Right cardiac atrium (tissue), 5 donors: ENCODE data around the gene PHF13. TPM values are rescaled to one million over a fixed set of nuclear protein-coding genes. Genes with fewer than 3 reads are reported as not detected.
"Not testable (repeated sequence)": the region's sequence is repeated elsewhere in the genome, so short reads cannot be mapped to it uniquely, and the experiment has no call there.

Experiments
- ATAC-seq, 2 donors: fragments of 200-7000 bp; cut with Tn5 transposase; one replicate each; pipeline versions ENCODE4 v1.8.0 to v1.9.1; 2020; ENCODE audit warnings: moderate library complexity in 2 of 2, mild to moderate bottlenecking in 1 of 2
- DNase-seq, 3 donors: peaks; one replicate each; pipeline ENCODE4 v3.0.0-alpha.2; 2020
- H3K27ac ChIP-seq: one replicate; pipeline ENCODE4 v1.5.1; 2013; ENCODE audit warnings: mild to moderate bottlenecking, low read length, control low read depth, moderate library complexity
- H3K27me3 ChIP-seq: one replicate; pipeline ENCODE4 v1.6.1; 2013; ENCODE audit not compliant: control insufficient read depth, insufficient read depth
- H3K4me1 ChIP-seq: one replicate; pipeline ENCODE4 v1.6.1; 2013; ENCODE audit warnings: low read length; ENCODE audit not compliant: control insufficient read depth, insufficient read depth
- H3K4me3 ChIP-seq: one replicate; pipeline ENCODE4 v1.5.1; 2013; ENCODE audit warnings: low read length, control low read depth
- H3K9me3 ChIP-seq: one replicate; pipeline ENCODE4 v1.6.1; 2013; ENCODE audit warnings: low read length; ENCODE audit not compliant: control insufficient read depth
- WGBS: extraction: QIAGEN DNeasy Blood & Tissue Kit; methylation state at CpG from one replicate; pipeline ENCODE4 v1.1.7; 2013; 5-methylcytosine and 5-hydroxymethylcytosine counted together
- intact Hi-C, 4 donors: fragments of 100-400 bp; cut with DNase I; formaldehyde crosslinking; loops; one replicate each; pipeline versions ENCODE4 v1.11.0 to v1.14.0; 2022 to 2023
- polyA plus RNA-seq: library from polyadenylated mRNA; stranded (reverse); fragments of 200-250 nt; gene quantifications from one replicate; pipeline ENCODE4 v1.2.3, GENCODE V29; 2013
- total RNA-seq, 4 donors: library from RNA; stranded (reverse); fragmentation: NEBNext Ultra II Directional; extraction: Animal tissue kit (Norgen Biotek cat#: 25700); gene quantifications; one replicate each; pipeline ENCODE4 v1.2.1, GENCODE V29; 2021
- donor health status: healthy with polysubstance abuse.
- donor health status: DM: no; HTN: yes; CAD: no.
- donor health status: DM: no; HTN: no; CAD: no.
- donor health status: DM: no; HTN: yes; CAD: no; lungs with severe emphysema.
- donor health status: DM: yes; HTN: yes; CAD: no.

Gene PHF13
- total and polyA plus RNA-seq, 5 donors: 4.8 to 9.7 (median 6.7) TPM

DNA sequence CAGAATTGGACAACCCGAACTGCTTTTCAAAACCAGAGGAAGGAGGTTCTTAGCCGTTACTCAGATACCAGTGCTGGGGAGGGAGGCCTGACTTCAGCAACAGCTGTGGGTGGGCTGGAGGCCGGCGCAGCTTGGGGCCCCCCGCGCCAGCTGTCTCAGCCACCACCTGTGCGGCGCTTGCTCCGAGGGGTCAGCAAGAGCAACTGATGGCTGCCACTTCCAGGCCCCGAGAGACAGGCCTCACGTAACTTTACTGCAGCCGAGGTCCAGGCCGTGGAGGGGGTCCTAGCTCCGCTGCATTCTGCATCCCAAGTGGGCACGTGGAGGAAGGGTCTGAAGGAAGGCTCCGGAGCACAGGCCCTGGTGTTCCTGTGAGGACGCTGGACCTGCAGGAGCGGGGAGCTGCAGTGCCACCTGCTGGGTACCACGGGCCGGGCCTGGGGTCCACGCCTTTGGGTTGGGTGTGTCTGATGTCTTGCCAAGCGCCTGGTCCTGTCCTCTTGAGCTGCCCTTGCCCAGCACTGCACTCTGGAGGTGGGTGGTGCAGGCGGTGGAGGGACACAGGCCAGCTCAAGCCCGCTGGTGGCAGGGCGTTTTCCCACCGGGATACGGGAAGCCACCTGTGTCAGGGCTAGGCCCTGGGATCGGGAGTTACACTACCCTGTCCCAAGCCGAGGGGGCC is 21.0 kb downstream of the PHF13 start:
- ATAC-seq: peak; percentile 61
- H3K9me3 ChIP-seq: no peaks in the 10 kb centered on the region
- DNase-seq: peak; percentile 57 to 85 (median 84)
- no peaks in the 10 kb centered on the region for H3K4me1 ChIP-seq
- 63% methylated on average over 29 of the region's 29 CpGs for WGBS
- H3K27ac ChIP-seq: no peak overlapping the region
- intact Hi-C loops: loop anchor here in 2 of 4 donors (5.0 to 10.0 kb wide), 2 partner anchors 80 to 82 kb away; partner anchors contain the start of genes NOL9 (in 2 of the 2) and TAS1R1 (in 1 of the 2)
- no peak overlapping the region for H3K4me3 ChIP-seq
- H3K27me3 ChIP-seq: no peaks in the 10 kb centered on the region

DNA sequence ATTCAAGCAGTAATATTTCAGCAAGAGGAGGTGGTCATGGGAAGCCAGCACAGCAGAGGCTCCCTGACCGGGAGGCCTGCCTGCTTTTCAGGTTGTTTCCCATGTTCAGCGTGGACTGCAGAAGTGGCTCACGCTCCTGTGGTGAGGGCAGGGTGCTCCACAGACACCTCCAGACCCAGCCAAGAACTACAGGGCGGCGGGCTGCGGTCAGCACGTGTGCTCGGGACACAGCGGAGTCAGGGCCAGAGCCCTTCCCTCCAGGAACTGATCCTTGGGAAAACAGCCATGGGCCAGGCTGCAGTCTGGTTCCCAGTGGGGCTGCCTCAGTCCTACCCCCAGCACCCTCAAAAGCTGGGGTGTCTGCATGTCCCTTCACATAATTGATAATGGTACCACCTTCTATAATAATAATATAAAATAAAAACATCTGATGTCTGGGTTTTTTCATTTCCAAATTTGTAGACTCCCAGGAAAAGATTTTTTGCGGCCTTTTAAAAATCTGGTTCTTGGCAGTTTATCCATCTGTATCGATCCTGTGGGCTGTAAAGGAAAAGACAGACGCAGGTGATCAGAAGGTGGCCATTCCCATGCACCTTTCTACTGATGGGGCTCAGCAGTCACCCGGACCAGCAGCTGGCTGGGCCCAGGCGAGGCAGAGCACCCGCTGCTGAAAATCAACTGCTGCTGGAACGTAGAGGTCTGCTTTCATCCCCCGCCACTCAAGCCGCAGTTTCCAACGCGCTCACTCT is 21.8 kb downstream of the PHF13 start:
- H3K27me3 ChIP-seq: no peaks in the 10 kb centered on the region
- no peaks in the 10 kb centered on the region for H3K9me3 ChIP-seq
- intact Hi-C loops: loop anchor here in 2 of 4 donors (5.0 to 10.0 kb wide), 2 partner anchors 81 to 83 kb away; partner anchors contain the start of genes NOL9 (in 2 of the 2) and TAS1R1 (in 1 of the 2)
- H3K4me1 ChIP-seq: no peaks in the 10 kb centered on the region
- no peak for ATAC-seq
- WGBS: 86% methylated on average over 20 of the region's 20 CpGs
- DNase-seq: peak in 1 of 3 donors; percentile 37
- H3K4me3 ChIP-seq: no peak overlapping the region
- H3K27ac ChIP-seq: no peak overlapping the region

DNA sequence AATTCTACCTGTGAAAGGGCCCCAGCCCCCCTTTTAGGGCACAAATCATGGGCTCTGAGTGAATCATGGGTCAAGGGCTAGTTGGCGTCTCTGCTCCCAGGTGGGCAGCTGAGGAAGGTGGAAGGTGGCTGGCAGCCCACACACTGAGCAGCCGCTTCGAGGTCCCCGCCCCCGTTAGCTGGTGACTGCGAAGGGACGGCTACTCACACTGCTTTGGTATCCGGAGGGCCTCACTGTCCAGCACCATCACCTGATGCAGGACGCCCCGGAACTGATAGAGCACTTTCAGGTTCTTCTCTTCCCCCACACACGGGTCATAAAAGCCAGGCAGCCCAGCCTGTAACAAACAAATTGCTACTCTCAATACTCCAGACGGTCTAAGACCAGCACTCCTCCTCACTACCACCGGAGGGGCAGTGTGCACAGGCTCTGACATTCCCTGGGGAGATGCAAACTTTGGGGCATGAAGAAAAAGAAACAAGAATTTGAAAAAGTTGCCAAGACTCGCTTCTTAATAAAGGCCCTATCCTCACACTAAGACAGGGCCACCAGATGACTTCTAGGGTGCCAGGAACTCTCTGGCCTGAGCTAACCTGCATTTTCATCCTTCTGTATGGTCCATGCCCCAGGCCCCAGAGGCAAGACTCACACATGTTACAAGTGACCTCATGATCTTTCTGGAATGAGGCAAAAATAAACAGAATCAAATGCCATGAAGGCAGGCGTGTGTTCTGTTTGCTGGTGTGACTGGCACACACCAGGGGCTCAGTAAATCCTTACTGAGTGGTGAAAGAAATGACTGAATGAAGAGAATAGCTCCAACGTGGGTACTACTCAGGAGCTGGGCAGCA is 22.6 kb downstream of the PHF13 start:
- Histone ChIP-seq H3K9me3 (no peaks in the 10 kb centered on the region), H3K27ac (no peak overlapping the region), H3K4me3 (no peak overlapping the region), H3K27me3 (no peaks in the 10 kb centered on the region), H3K4me1 (no peaks in the 10 kb centered on the region)
- ATAC-seq: no peak
- WGBS: 80% methylated on average over 16 of the region's 16 CpGs
- peak in 1 of 3 donors; percentile 55 for DNase-seq
- intact Hi-C loops: loop anchor here in 2 of 4 donors (5.0 to 10.0 kb wide), 2 partner anchors 81 to 84 kb away; partner anchors contain the start of genes NOL9 (in 2 of the 2) and TAS1R1 (in 1 of the 2)

DNA sequence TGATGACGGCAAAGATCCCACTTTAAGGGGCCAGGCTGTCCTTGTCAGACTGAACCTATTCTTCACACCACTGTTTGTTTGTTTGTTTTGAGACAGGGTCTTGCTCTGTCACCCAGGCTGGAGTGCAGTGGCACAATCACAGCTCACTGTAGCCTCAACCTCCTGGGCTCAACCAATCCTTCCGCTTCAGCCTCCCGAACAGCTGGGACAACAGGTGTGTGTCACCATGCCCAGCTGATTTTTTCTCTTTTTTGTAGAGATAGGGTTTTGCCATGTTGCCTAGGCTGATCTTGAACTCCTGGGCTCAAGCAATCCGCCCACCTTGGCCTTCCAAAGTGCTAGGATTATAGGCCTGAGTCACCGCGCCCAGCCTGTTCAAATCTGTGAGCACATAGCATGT is 23.2 kb downstream of the PHF13 start:
- not testable (repeated sequence) for ATAC-seq, H3K27ac ChIP-seq, H3K4me3 ChIP-seq, H3K27me3 ChIP-seq, H3K9me3 ChIP-seq, H3K4me1 ChIP-seq
- 85% methylated on average over 6 of the region's 6 CpGs for WGBS
- intact Hi-C loops: loop anchor here in 2 of 4 donors (5.0 to 10.0 kb wide), 2 partner anchors 82 to 84 kb away; partner anchors contain the start of genes NOL9 (in 2 of the 2) and TAS1R1 (in 1 of the 2)
- peak in 1 of 3 donors; percentile 11 for DNase-seq

DNA sequence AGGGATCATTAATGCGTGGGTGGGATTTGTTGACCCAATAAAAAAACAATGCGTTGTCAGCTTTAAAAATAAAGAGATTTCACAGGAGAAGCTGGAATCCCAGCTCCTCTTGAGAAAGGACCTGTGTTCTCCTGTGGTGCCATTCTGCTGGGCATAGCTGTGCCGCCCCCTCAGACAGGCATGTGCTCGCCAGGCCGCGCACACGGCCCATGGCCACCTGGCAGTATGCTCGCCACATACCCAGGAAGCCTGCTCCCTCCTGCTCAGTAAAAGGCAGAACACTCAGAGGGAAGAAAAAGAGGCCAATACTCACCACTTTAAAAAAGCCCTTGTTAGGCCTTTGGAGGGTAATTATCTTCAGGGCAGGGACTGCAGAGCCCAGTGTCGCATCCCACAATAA is 24.2 kb downstream of the PHF13 start:
- no peak overlapping the region for H3K4me3 ChIP-seq
- intact Hi-C loops: loop anchor here in 2 of 4 donors (5.0 to 10.0 kb wide), 2 partner anchors 83 to 85 kb away; partner anchors contain the start of genes NOL9 (in 2 of the 2) and TAS1R1 (in 1 of the 2)
- H3K9me3 ChIP-seq: no peaks in the 10 kb centered on the region
- no peaks in the 10 kb centered on the region for H3K4me1 ChIP-seq
- H3K27me3 ChIP-seq: no peaks in the 10 kb centered on the region
- H3K27ac ChIP-seq: peak overlapping the region; percentile 38
- ATAC-seq (peak in 1 of 2 donors; percentile 1), DNase-seq (peak in 1 of 3 donors; percentile 59)
- 86% methylated on average over 9 of the region's 9 CpGs for WGBS

DNA sequence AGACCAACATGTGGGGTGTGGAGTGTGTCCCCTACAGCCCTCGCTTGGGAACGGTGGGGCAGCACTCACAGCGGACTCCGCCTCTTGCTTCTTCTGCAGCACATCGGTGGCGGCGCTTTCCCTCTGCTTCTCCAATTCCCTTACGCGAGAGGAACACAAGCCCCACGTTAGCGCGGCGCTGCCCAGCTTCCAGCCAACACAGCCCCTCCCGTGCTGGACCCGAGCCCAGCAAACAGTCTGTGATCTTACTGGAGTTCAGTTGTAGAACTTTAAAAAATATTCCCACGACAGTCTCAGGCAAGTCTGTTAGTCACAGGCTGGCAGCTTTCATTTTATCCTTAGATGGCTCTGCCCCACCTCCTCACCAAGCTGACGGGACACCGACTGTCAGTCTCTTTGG is 24.7 kb downstream of the PHF13 start:
- intact Hi-C loops: loop anchor here in 2 of 4 donors (5.0 to 10.0 kb wide), 2 partner anchors 83 to 86 kb away; partner anchors contain the start of genes NOL9 (in 2 of the 2) and TAS1R1 (in 1 of the 2)
- H3K4me1 ChIP-seq: no peaks in the 10 kb centered on the region
- H3K9me3 ChIP-seq: no peaks in the 10 kb centered on the region
- no peak overlapping the region for H3K4me3 ChIP-seq
- H3K27me3 ChIP-seq: no peaks in the 10 kb centered on the region
- peak overlapping the region; percentile 31 for H3K27ac ChIP-seq
- 52% methylated on average over 18 of the region's 18 CpGs for WGBS
- ATAC-seq: peak; percentile 83 to 84
- DNase-seq: peak; percentile 94 to 98 (median 96)

DNA sequence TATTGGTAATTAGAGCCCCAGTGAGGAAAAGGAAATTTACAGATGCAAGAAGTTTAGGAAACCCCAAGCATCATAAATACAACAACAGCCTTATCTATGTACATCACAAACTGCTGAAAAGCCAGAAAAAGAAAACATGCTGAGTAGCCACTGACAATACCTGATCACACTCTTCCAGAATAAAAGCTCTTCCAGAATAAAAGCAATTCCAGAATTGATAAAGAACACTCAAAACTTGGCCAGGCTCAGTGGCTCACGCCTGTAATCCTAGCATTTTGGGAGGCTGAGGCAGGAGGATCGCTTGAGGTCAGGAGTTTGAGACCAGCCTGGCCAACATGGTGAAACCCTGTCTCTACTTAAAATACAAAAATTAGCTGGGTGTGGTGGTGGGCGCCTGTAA is 27.3 kb downstream of the PHF13 start:
- H3K27me3 ChIP-seq, H3K4me3 ChIP-seq, H3K9me3 ChIP-seq, ATAC-seq, H3K4me1 ChIP-seq, DNase-seq, intact Hi-C loops, H3K27ac ChIP-seq: not testable (repeated sequence)
- WGBS: 96% methylated on average over 3 of the region's 3 CpGs

DNA sequence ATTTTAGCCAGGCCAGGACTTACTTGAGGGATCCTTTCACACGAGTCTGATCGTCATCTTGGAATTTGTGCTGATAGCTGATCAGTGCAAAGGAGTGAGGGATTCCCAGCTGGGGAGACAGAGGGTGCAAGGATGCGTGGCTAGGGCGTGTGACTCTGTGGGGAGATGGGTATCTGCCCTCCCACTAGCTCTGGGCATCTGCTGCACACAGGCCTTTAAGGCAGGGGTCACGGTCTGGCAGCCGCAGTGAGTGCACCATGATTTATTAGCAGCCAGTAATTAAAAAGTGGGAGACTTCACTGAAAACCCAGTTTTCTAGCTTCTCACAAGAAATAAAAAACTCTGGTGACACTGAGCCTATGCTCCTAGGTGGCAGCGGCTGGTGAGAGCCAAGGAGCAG is 31.5 kb downstream of the PHF13 start:
- H3K27me3 ChIP-seq: no peaks in the 10 kb centered on the region
- no peak overlapping the region for H3K4me3 ChIP-seq
- ATAC-seq (no peak), DNase-seq (no peak)
- 93% methylated on average over 7 of the region's 7 CpGs for WGBS
- intact Hi-C loops: loop anchor here in 2 of 4 donors (5.0 kb wide), 2 partner anchors 93 to 158 kb away; partner anchors contain the start of gene NOL9 (in 1 of the 2)
- no peak overlapping the region for H3K27ac ChIP-seq
- no peaks in the 10 kb centered on the region for H3K4me1 ChIP-seq
- H3K9me3 ChIP-seq: no peaks in the 10 kb centered on the region

DNA sequence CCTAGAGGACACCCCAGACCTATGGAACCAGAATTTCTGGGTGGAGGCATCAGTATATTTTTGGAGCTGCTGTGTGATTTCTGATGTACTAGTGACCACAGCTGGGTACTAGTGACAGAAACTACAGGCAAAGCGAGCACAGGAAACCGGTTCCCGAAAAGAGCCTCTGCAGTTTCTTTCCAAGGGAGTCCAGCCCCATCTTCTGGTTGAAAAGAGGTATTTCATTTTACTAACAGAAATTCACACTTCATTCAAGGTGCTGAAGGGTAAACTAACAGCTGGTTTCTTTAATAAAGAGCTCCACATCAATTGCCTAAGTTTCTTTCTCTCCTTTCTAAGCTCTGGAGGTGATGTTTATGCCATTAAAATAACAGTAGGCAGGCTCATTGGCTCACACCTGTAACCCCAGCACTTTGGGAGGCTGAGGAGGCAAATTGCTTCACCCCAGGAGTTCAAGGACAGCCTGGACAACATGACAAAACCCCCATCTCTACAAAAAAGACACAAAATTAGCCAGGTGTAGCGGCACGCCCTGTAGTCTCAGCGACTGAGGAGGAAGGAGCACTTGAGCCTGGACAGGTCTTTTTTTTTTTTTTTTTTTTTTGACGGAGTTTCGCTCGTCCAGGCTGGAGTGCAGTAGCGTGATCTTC is 33.1 kb downstream of the PHF13 start:
- H3K4me3 ChIP-seq: no peak overlapping the region
- no peak overlapping the region for H3K27ac ChIP-seq
- 63% methylated on average over 10 of the region's 10 CpGs for WGBS
- H3K4me1 ChIP-seq: no peaks in the 10 kb centered on the region
- no peaks in the 10 kb centered on the region for H3K9me3 ChIP-seq
- H3K27me3 ChIP-seq: no peaks in the 10 kb centered on the region
- intact Hi-C loops: loop anchor here in 2 of 4 donors (5.0 kb wide), 2 partner anchors 94 to 159 kb away; partner anchors contain the start of gene NOL9 (in 1 of the 2)
- DNase-seq: no peak
- peak; percentile 56 to 58 for ATAC-seq

DNA sequence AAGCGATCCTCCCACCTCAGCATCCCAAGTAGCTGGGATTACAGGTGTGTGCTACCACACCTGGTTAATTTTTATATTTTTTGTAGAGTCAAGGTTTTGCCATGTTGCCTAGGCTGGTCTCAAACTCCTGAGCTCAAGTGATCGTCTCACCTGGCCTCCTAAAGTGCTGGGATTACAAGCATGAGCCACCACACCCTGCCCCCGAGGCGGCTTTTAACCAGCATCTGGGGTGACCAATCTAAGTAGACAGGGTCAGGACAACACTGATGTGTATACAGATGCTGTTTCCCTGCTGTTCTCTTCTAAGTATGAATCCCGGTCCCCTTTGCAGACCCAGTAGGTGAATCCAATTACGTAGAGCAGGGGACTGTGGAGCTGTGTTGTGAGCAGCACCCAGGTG is 35.0 kb downstream of the PHF13 start:
- no peak for ATAC-seq
- 94% methylated on average over 6 of the region's 6 CpGs for WGBS
- Histone ChIP-seq H3K4me1 (no peaks in the 10 kb centered on the region), H3K27me3 (no peaks in the 10 kb centered on the region), H3K9me3 (no peaks in the 10 kb centered on the region), H3K27ac (no peak overlapping the region), H3K4me3 (no peak overlapping the region)
- intact Hi-C loops: loop anchor here in 2 of 4 donors (5.0 kb wide), 2 partner anchors 96 to 161 kb away; partner anchors contain the start of gene NOL9 (in 1 of the 2)
- DNase-seq: no peak
